ENCODE data around the gene CTCF. TPM values are rescaled to one million over a fixed set of nuclear protein-coding genes. Genes with fewer than 3 reads are reported as not detected.

Gene CTCF
- total and polyA plus RNA-seq, 2 experiments from 2014 or later: 35.5 to 46.0 TPM

DNA sequence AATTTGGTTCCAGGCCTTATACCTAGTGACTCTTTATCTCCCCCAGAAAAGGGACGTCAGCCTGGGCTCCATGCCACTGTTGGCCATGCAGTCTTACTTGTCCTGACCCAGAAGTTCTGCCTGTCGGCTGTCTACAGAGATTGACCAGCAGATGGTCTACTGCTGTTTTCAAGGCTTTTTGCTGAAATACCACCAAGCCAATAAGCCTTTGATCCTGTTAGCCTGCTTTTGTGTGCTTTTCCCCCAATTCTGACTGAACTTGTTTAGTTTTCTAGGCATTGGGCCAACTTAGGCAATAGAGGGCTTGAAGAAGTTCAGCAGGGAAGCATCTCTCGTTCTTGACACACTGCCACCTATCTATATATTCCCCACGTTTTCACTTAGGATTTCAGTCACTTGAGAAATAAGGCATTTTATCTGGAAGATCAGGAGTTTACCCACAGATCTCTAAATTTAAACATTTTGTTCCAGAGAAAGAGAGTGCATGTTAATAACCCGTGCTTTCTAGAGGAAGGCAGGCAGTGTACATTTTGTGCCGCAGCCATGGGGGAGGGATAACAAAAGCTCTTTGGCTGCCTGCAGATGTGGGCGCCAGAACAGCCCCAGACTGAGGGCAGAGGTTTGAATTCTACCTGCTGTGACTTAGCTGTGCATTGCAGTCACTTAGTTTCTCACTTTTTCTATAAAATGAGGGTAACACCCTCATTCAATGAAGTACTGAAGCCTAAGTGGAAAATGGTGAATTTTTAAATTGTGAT, 70.3 kb downstream of the CTCF start:
- no peaks in the 10 kb centered on the region for H3K36me3 ChIP-seq (replicated peaks; ENCODE audit: insufficient read depth, low read depth)

DNA sequence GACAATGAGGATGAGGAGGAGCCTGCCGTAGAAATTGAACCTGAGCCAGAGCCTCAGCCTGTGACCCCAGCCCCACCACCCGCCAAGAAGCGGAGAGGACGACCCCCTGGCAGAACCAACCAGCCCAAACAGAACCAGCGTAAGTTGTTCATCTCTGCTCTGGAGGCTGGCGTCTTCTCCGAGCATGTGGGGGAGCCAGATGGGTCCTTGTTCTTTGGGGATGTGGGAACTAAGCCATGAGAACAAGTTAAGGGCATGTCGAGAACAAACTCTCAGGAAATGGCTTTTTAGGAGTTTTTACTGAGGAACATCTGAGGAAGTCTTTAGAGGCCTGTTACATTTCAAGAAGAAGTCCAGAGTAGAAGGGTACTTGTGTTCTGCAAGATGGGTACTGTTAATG, 74.4 kb downstream of the CTCF start:
- Histone ChIP-seq H4K20me1 (ENCODE audit: insufficient read depth, poor library complexity, severe bottlenecking) (no peaks in the 10 kb centered on the region), H3K36me3 (replicated peaks; ENCODE audit: insufficient read depth, low read depth) (peaks cover 2% of the 10 kb centered on the region), H3K79me2 (no peaks in the 10 kb centered on the region), H3K27ac (no peak overlapping the region), H3K27me3 (no peaks in the 10 kb centered on the region), H2AFZ (no peak overlapping the region), H3K9me2 (replicated peaks; ENCODE audit: insufficient read depth) (no peaks in the 10 kb centered on the region), H3K9me3 (ENCODE audit: low read depth) (no peaks in the 10 kb centered on the region), H3K4me2 (no peak overlapping the region), H3K4me3 (no peak overlapping the region), H3K4me1 (ENCODE audit: insufficient read depth) (no peaks in the 10 kb centered on the region)
- 95% methylated on average over 8 of the region's 8 CpGs for WGBS (ENCODE audit: low lambda C conversion rate, missing lambda C conversion rate)
- TF ChIP-seq CTCF (IDR thresholded peaks at IDR 0.05; ENCODE audit: poor library complexity) (no peak), EZH2phosphoT487 (IDR thresholded peaks at IDR 0.05; ENCODE audit: low read depth, severe bottlenecking, unreplicated experiment) (no peak), EZH2 (IDR thresholded peaks at IDR 0.05; ENCODE audit: borderline replicate concordance) (no peak)
- DNase-seq (ENCODE audit: low spot score): no peak

More for the DNA sequence above, 70.3 kb downstream of the CTCF start:
- H3K4me3 ChIP-seq: no peak overlapping the region
- no peak overlapping the region for H3K27ac ChIP-seq
- 78% methylated on average over 7 of the region's 7 CpGs for WGBS (ENCODE audit: low lambda C conversion rate, missing lambda C conversion rate)
- H3K9me3 ChIP-seq (ENCODE audit: low read depth): no peaks in the 10 kb centered on the region
- H3K27me3 ChIP-seq: no peaks in the 10 kb centered on the region
- H2AFZ ChIP-seq: no peak overlapping the region
- H3K79me2 ChIP-seq: no peaks in the 10 kb centered on the region
- H3K4me1 ChIP-seq (ENCODE audit: insufficient read depth): no peaks in the 10 kb centered on the region
- no peak for TF ChIP-seq CTCF (IDR thresholded peaks at IDR 0.05; ENCODE audit: poor library complexity)
- TF ChIP-seq EZH2 (IDR thresholded peaks at IDR 0.05; ENCODE audit: borderline replicate concordance): no peak
- TF ChIP-seq EZH2phosphoT487 (IDR thresholded peaks at IDR 0.05; ENCODE audit: low read depth, severe bottlenecking, unreplicated experiment): no peak
- no peaks in the 10 kb centered on the region for H3K9me2 ChIP-seq (replicated peaks; ENCODE audit: insufficient read depth)
- H3K4me2 ChIP-seq: no peak overlapping the region
- peak; percentile 59 for DNase-seq (ENCODE audit: low spot score)
- no peaks in the 10 kb centered on the region for H4K20me1 ChIP-seq (ENCODE audit: insufficient read depth, poor library complexity, severe bottlenecking)

- DNase-seq (ENCODE audit: low spot score): no peak
- no peaks in the 10 kb centered on the region for H3K27me3 ChIP-seq
- TF ChIP-seq CTCF (IDR thresholded peaks at IDR 0.05; ENCODE audit: poor library complexity) (no peak), EZH2 (IDR thresholded peaks at IDR 0.05; ENCODE audit: borderline replicate concordance) (no peak), EZH2phosphoT487 (IDR thresholded peaks at IDR 0.05; ENCODE audit: low read depth, severe bottlenecking, unreplicated experiment) (no peak)
- H3K4me2 ChIP-seq: no peak overlapping the region
- no peaks in the 10 kb centered on the region for H3K79me2 ChIP-seq
- H3K9me3 ChIP-seq (ENCODE audit: low read depth): no peaks in the 10 kb centered on the region
- H3K27ac ChIP-seq: no peak overlapping the region
- peaks cover 5% of the 10 kb centered on the region for H3K4me1 ChIP-seq (ENCODE audit: insufficient read depth)
- no peaks in the 10 kb centered on the region for H4K20me1 ChIP-seq (ENCODE audit: insufficient read depth, poor library complexity, severe bottlenecking)
- WGBS (ENCODE audit: low lambda C conversion rate, missing lambda C conversion rate): 96% methylated on average over 12 of the region's 12 CpGs
- H2AFZ ChIP-seq: no peak overlapping the region
- no peak overlapping the region for H3K4me3 ChIP-seq
- no peaks in the 10 kb centered on the region for H3K9me2 ChIP-seq (replicated peaks; ENCODE audit: insufficient read depth)
- peaks cover 2% of the 10 kb centered on the region for H3K36me3 ChIP-seq (replicated peaks; ENCODE audit: insufficient read depth, low read depth)
Observed at GRCh38 chr16:67637625-67638024, 75.3 kb downstream of the CTCF start.
